ENCODE results near the gene KCNMA1.

GRCh38 chr10:77182803-77183202, 454.8 kb downstream of the KCNMA1 start:
- TF ChIP-seq CTCF (IDR thresholded peaks at IDR 0.05): no peak
- no peak for TF ChIP-seq EZH2 (IDR thresholded peaks at IDR 0.05; ENCODE audit: borderline replicate concordance, insufficient read depth, low read depth, low read length, poor library complexity, severe bottlenecking)

All from B cell (primary cell).